Gastrocnemius medialis (tissue), 4 donors: Measurements from ENCODE around the gene AUTS2. TPM values are rescaled to one million over a fixed set of nuclear protein-coding genes. Genes with fewer than 3 reads are reported as not detected.
A peak's percentile ranks its signal among the peaks of the same experiment; 100 is the strongest.

Source experiments
- ATAC-seq, 2 donors: fragments of 150-250 bp; one replicate each; pipeline ENCODE4 v1.9.1; 2016
- DNase-seq, 2 donors: peaks; one replicate each; pipeline ENCODE4 v3.0.0-alpha.2; 2019
- H3K27ac ChIP-seq, 4 donors: fragments of 200-600 bp; sonication (generic); 1 replicate in 1 of 4; 2 replicates in 3 of 4; pipeline ENCODE4 v1.5.1; 2016 to 2018; ENCODE audit warnings: mild to moderate bottlenecking in 2 of 4, moderate library complexity in 1 of 4
- H3K27me3 ChIP-seq, 3 donors: fragments of 200-600 bp; sonication (generic) in 2 of 3; 1 replicate in 1 of 3; 2 replicates in 2 of 3; pipeline versions ENCODE4 v1.5.1 to v1.6.0; 2016 to 2019; ENCODE audit warnings: mild to moderate bottlenecking in 1 of 3, moderate library complexity in 1 of 3
- H3K36me3 ChIP-seq, 2 donors: fragments of 200-600 bp; sonication (generic) in 1 of 2; one replicate each; pipeline ENCODE4 v1.5.1; 2017 to 2018
- H3K4me1 ChIP-seq, 2 donors: fragments of 200-600 bp; sonication (generic) in 1 of 2; one replicate each; pipeline ENCODE4 v1.5.1; 2016 to 2017; ENCODE audit warnings: mild to moderate bottlenecking in 2 of 2
- H3K4me3 ChIP-seq, 4 donors: fragments of 200-600 bp; sonication (generic) in 3 of 4; 1 replicate in 1 of 4; 2 replicates in 3 of 4; pipeline ENCODE4 v1.5.1; 2016 to 2019; ENCODE audit warnings: mild to moderate bottlenecking in 2 of 4
- H3K9me3 ChIP-seq, 3 donors: fragments of 200-600 bp; sonication (generic) in 2 of 3; 1 replicate in 1 of 3; 2 replicates in 2 of 3; pipeline ENCODE4 v1.5.1; 2016 to 2019
- CTCF ChIP-seq, 5 experiments: fragments of 450-650 bp in 3 of 5; fragments of 200-600 bp in 2 of 5; sonication (generic) in 2 of 5; IDR thresholded peaks in 4 of 5; conservative IDR thresholded peaks in 1 of 5; 1 replicate in 4 of 5; 2 replicates in 1 of 5; pipeline ENCODE4 v1.5.1; 2016 to 2019; ENCODE audit warnings: antibody characterized with exemption in 5 of 5, mild to moderate bottlenecking in 3 of 5, moderate library complexity in 3 of 5
- POLR2A ChIP-seq, 2 donors: fragments of 450-650 bp; IDR thresholded peaks; one replicate each; pipeline ENCODE4 v1.6.1; 2017; ENCODE audit warnings: antibody characterized with exemption in 2 of 2, mild to moderate bottlenecking in 2 of 2, moderate library complexity in 2 of 2
- in situ Hi-C, 4 donors: fragments of 200-750 bp; cut with MboI; loops; one replicate each; pipeline versions ENCODE4 v1.15.0 to v1.8.0; 2017; ENCODE audit warnings: low sequenced_read_pairs in 4 of 4
- intact Hi-C: fragments of 100-400 bp; cut with DNase I; formaldehyde crosslinking; loops from one replicate; pipeline ENCODE4 v1.15.1; 2023; ENCODE audit warnings: low total_unique reads
- total RNA-seq, 4 donors: library from RNA; depleted of rRNA; stranded (reverse); fragments of >200 nt; gene quantifications; one replicate each; pipeline versions ENCODE4 v1.1.0 to v1.2.3, GENCODE V29; 2016

Gene AUTS2
- total RNA-seq, 4 donors from 2014 or later = 2.5 to 16.2 (median 8.5) TPM

- in situ Hi-C loops = no loop called here
- H3K9me3 ChIP-seq = no peaks in the 10 kb centered on the region
- DNase-seq (peak in 1 of 2 donors; percentile 18), ATAC-seq (peak; percentile 28 to 51)
- no peaks in the 10 kb centered on the region for H3K36me3 ChIP-seq
- TF ChIP-seq CTCF (IDR thresholded peaks at IDR 0.05 in 4 of 5, conservative IDR thresholded peaks at IDR 0.05 in 1 of 5) (no peak), POLR2A (IDR thresholded peaks at IDR 0.05) (peak in 1 of 2 donors; percentile 1)
- intact Hi-C loops = loop anchor here (1.0 to 5.0 kb wide), 5 partner anchors 80 to 230 kb away; no protein-coding TSS in a partner anchor
- peaks cover 10 to 27% of the 10 kb centered on the region in 2 donors for H3K4me1 ChIP-seq
- H3K4me3 ChIP-seq = peak overlapping the region; percentile 62 to 89 (median 78)
- H3K27me3 ChIP-seq = no peaks in the 10 kb centered on the region
- peak overlapping the region; percentile 85 to 94 (median 88) for H3K27ac ChIP-seq
These were observed 798 bp upstream of the AUTS2 start for GRCh38 chr7:69597278-69598076.

GRCh38 chr7:69598487-69599285 lies 411 bp downstream of the AUTS2 start:
- Histone ChIP-seq H3K4me1 (peaks cover 10 to 31% of the 10 kb centered on the region in 2 donors), H3K4me3 (peak overlapping the region; percentile 72 to 92 (median 88))

GRCh38 chr7:69599286-69599954 lies 1.1 kb downstream of the AUTS2 start:
- Histone ChIP-seq H3K4me1 (peaks cover 10 to 31% of the 10 kb centered on the region in 2 donors), H3K27me3 (no peaks in the 10 kb centered on the region), H3K4me3 (peak overlapping the region; percentile 72 to 92 (median 88)), H3K9me3 (no peaks in the 10 kb centered on the region), H3K36me3 (no peaks in the 10 kb centered on the region), H3K27ac (peak overlapping the region; percentile 78 to 94 (median 86))
- TF ChIP-seq POLR2A (IDR thresholded peaks at IDR 0.05) = no peak
- TF ChIP-seq CTCF (IDR thresholded peaks at IDR 0.05 in 4 of 5, conservative IDR thresholded peaks at IDR 0.05 in 1 of 5) = no peak
- intact Hi-C loops (loop anchor here (5.0 kb wide), 3 partner anchors 82 to 228 kb away; no protein-coding TSS in a partner anchor), in situ Hi-C loops (no loop called here)
- DNase-seq (no peak), ATAC-seq (no peak)

More at GRCh38 chr7:69598487-69599285, 411 bp downstream of the AUTS2 start:
- TF ChIP-seq CTCF (IDR thresholded peaks at IDR 0.05 in 4 of 5, conservative IDR thresholded peaks at IDR 0.05 in 1 of 5) = no peak
- peak in 1 of 2 donors; percentile 6 for TF ChIP-seq POLR2A (IDR thresholded peaks at IDR 0.05)
- no peaks in the 10 kb centered on the region for H3K27me3 ChIP-seq
- peak overlapping the region; percentile 78 to 94 (median 86) for H3K27ac ChIP-seq
- H3K36me3 ChIP-seq = no peaks in the 10 kb centered on the region
- H3K9me3 ChIP-seq = no peaks in the 10 kb centered on the region
- DNase-seq (peak in 1 of 2 donors; percentile 16), ATAC-seq (peak; percentile 25 to 27)
- in situ Hi-C loops (no loop called here), intact Hi-C loops (loop anchor here (1.0 to 5.0 kb wide), 4 partner anchors 81 to 229 kb away; no protein-coding TSS in a partner anchor)

- Histone ChIP-seq H3K9me3 (no peaks in the 10 kb centered on the region), H3K27ac (peak overlapping the region in 2 of 4 donors; percentile 87 to 94), H3K4me1 (peaks cover 10 to 31% of the 10 kb centered on the region in 2 donors), H3K36me3 (no peaks in the 10 kb centered on the region), H3K4me3 (peak overlapping the region; percentile 72 to 92 (median 88)), H3K27me3 (no peaks in the 10 kb centered on the region)
- intact Hi-C loops (loop anchor here (5.0 kb wide), 3 partner anchors 83 to 227 kb away; no protein-coding TSS in a partner anchor), in situ Hi-C loops (no loop called here)
- DNase-seq (no peak), ATAC-seq (no peak)
- TF ChIP-seq POLR2A (IDR thresholded peaks at IDR 0.05) = no peak
- TF ChIP-seq CTCF (IDR thresholded peaks at IDR 0.05 in 4 of 5, conservative IDR thresholded peaks at IDR 0.05 in 1 of 5) = no peak
These were observed 1.9 kb downstream of the AUTS2 start for GRCh38 chr7:69599955-69600709.
